Measurements from ENCODE around the gene CES4A. TPM values are rescaled to one million over a fixed set of nuclear protein-coding genes. Genes with fewer than 3 reads are reported as not detected.
"Not testable (repeated sequence)": the region's sequence is repeated elsewhere in the genome, so short reads cannot be mapped to it uniquely, and the experiment has no call there.

The CES4A gene
- total RNA-seq, 2 donors from 2014 or later: 10.9 to 16.5 TPM

DNA sequence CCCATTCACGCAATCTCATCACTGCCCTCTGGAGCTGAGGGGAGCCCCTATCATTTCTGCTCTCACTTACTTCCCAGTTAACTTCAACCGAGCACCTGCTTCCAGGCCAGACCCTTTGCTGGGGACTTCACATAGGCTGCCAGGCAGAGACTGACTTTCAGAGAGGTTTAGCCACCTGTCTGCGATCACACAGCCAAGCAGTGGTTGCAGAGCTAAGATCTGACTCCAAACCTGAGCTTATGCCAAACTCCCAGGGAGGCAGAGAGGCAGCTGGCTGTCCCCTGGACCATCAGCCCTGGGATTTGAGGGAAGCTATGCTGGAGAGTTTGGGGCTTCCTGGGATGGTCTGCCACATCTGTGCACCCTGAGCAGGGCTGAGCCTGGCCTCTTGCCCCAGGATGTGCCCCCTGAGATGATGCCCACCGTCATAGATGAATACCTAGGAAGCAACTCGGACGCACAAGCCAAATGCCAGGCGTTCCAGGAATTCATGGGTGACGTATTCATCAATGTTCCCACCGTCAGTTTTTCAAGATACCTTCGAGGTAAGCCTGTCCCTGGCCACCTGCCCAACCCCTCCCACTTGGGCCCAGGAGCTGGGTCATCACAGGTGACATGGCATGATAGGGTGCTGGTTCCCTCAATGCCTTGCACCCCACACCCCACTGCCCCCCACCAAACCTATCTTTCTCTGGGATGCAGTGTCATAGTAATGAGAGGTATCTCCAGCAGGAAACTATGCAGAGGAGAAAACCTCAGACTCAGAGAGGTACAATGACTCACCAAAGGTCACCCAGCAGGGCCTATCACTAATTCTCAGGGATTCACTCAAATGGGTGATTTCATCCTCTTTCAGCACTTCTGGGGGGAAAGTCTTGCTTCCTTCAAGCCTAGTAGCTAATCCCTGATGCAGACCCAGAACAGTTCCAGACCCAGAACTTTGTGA lies 17.3 kb upstream of the CES4A start:
- H3K4me3 ChIP-seq: no peak overlapping the region
- no peaks in the 10 kb centered on the region for H3K9me3 ChIP-seq
- WGBS, 2 donors: 56 to 61% methylated on average over 7 to 10 of the region's 10 CpGs
- H3K27me3 ChIP-seq: no peaks in the 10 kb centered on the region
- H3K27ac ChIP-seq: no peak overlapping the region
- DNase-seq: peak in 1 of 4 donors; percentile 41
- TF ChIP-seq, protein P1, sequence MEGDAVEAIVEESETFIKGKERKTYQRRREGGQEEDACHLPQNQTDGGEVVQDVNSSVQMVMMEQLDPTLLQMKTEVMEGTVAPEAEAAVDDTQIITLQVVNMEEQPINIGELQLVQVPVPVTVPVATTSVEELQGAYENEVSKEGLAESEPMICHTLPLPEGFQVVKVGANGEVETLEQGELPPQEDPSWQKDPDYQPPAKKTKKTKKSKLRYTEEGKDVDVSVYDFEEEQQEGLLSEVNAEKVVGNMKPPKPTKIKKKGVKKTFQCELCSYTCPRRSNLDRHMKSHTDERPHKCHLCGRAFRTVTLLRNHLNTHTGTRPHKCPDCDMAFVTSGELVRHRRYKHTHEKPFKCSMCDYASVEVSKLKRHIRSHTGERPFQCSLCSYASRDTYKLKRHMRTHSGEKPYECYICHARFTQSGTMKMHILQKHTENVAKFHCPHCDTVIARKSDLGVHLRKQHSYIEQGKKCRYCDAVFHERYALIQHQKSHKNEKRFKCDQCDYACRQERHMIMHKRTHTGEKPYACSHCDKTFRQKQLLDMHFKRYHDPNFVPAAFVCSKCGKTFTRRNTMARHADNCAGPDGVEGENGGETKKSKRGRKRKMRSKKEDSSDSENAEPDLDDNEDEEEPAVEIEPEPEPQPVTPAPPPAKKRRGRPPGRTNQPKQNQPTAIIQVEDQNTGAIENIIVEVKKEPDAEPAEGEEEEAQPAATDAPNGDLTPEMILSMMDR (IDR thresholded peaks at IDR 0.05): no peak
- no peak for TF ChIP-seq POLR2A (IDR thresholded peaks at IDR 0.05)
- intact Hi-C loops (cut with DNase I): loop anchor here (10.0 kb wide), 1 partner anchor 214 kb away; the partner anchor contains the start of gene MATCAP1
- no peaks in the 10 kb centered on the region for H3K36me3 ChIP-seq (replicated peaks in 1 of 2; ENCODE audit: insufficient read depth in 1 of 2, low read depth in 2 of 2)
- peak; percentile 30 for ATAC-seq
- no peaks in the 10 kb centered on the region for H3K4me1 ChIP-seq

DNA sequence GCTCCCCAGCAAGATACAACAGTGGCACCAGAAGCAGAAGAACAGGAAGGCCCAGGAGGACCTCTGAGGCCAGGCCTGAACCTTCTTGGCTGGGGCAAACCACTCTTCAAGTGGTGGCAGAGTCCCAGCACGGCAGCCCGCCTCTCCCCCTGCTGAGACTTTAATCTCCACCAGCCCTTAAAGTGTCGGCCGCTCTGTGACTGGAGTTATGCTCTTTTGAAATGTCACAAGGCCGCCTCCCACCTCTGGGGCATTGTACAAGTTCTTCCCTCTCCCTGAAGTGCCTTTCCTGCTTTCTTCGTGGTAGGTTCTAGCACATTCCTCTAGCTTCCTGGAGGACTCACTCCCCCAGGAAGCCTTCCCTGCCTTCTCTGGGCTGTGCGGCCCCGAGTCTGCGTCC lies 15.4 kb upstream of the CES4A start:
- no peaks in the 10 kb centered on the region for H3K36me3 ChIP-seq (replicated peaks in 1 of 2; ENCODE audit: insufficient read depth in 1 of 2, low read depth in 2 of 2)
- H3K9me3 ChIP-seq: no peaks in the 10 kb centered on the region
- intact Hi-C loops (cut with DNase I): loop anchor here (10.0 kb wide), 1 partner anchor 212 kb away; the partner anchor contains the start of gene MATCAP1
- TF ChIP-seq, protein P1 (IDR thresholded peaks at IDR 0.05): no peak
- no peak for TF ChIP-seq POLR2A (IDR thresholded peaks at IDR 0.05)
- 87 to 88% methylated on average over 9 of the region's 9 CpGs for WGBS, 2 donors
- no peak overlapping the region for H3K27ac ChIP-seq
- DNase-seq (no peak), ATAC-seq (no peak)
- no peaks in the 10 kb centered on the region for H3K27me3 ChIP-seq
- no peak overlapping the region for H3K4me3 ChIP-seq
- no peaks in the 10 kb centered on the region for H3K4me1 ChIP-seq

DNA sequence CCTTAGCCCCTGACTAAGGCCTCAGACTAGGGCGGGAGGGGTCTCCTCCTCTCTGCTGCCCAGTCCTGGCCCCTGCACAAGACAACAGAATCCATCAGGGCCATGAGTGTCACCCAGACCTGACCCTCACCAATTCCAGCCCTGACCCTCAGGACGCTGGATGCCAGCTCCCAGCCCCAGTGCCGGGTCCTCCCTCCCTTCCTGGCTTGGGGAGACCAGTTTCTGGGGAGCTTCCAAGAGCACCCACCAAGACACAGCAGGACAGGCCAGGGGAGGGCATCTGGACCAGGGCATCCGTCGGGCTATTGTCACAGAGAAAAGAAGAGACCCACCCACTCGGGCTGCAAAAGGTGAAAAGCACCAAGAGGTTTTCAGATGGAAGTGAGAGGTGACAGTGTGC lies 14.7 kb upstream of the CES4A start:
- DNase-seq: no peak
- WGBS, 2 donors: 71 to 100% methylated on average over 1 to 6 of the region's 6 CpGs
- Histone ChIP-seq H3K4me3 (no peak overlapping the region), H3K27me3 (no peaks in the 10 kb centered on the region), H3K4me1 (no peaks in the 10 kb centered on the region), H3K9me3 (no peaks in the 10 kb centered on the region), H3K36me3 (replicated peaks in 1 of 2; ENCODE audit: insufficient read depth in 1 of 2, low read depth in 2 of 2) (no peaks in the 10 kb centered on the region), H3K27ac (no peak overlapping the region)
- no peak for ATAC-seq
- intact Hi-C loops (cut with DNase I): loop anchor here (10.0 kb wide), 1 partner anchor 211 kb away; the partner anchor contains the start of gene MATCAP1
- TF ChIP-seq, protein P1 (IDR thresholded peaks at IDR 0.05): no peak
- TF ChIP-seq POLR2A (IDR thresholded peaks at IDR 0.05): no peak

DNA sequence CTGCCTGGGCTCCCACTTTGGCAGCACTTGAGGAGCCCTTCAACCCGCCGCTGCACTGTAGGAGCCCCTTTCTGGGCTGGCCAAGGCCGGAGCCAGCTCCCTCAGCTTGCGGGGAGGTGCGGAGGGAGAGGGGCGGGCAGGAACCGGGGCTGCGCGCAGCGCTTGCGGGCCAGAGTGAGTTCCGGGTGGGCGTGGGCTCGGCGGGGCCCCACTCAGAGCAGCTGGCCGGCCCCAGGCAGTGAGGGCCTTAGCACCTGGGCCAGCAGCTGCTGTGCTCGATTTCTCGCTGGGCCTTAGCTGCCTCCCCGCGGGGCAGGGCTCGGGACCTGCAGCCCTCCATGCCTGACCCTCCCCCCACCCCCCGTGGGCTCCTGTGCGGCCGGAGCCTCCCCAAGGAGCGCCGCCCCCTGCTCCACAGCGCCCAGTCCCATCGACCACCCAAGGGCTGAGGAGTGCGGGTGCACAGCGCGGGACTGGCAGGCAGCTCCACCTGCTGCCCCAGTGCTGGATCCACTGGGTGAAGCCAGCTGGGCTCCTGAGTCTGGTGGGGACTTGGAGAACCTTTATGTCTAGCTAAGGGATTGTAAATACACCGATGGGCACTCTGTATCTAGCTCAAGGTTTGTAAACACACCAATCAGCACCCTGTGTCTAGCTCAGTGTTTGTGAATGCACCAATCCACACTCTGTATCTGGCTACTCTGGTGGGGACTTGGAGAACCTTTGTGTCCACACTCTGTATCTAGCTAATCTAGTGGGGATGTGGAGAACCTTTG lies 14.0 kb upstream of the CES4A start:
- 58 to 75% methylated on average over 2 to 26 of the region's 32 CpGs for WGBS, 2 donors
- H3K4me3 ChIP-seq; H3K36me3 ChIP-seq (replicated peaks in 1 of 2; ENCODE audit: insufficient read depth in 1 of 2, low read depth in 2 of 2); ATAC-seq; H3K9me3 ChIP-seq; H3K4me1 ChIP-seq; H3K27me3 ChIP-seq; DNase-seq; H3K27ac ChIP-seq: not testable (repeated sequence)
- intact Hi-C loops (cut with DNase I): loop anchor here (10.0 kb wide), 1 partner anchor 210 kb away; the partner anchor contains the start of gene MATCAP1

DNA sequence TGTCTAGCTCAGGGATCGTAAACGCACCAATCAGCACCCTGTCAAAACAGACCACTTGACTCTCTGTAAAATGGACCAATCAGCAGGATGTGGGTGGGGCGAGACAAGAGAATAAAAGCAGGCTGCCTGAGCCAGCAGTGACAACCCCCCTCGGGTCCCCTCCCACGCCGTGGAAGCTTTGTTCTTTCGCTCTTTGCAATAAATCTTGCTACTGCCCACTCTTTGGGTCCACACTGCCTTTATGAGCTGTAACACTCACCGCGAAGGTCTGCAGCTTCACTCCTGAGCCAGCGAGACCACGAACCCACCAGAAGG lies 13.5 kb upstream of the CES4A start:
- WGBS, 2 donors: 50 to 52% methylated on average over 6 to 11 of the region's 11 CpGs
- not testable (repeated sequence) for H3K4me3 ChIP-seq; DNase-seq; H3K4me1 ChIP-seq; ATAC-seq; H3K9me3 ChIP-seq; H3K27me3 ChIP-seq; H3K36me3 ChIP-seq (replicated peaks in 1 of 2; ENCODE audit: insufficient read depth in 1 of 2, low read depth in 2 of 2); H3K27ac ChIP-seq
- intact Hi-C loops (cut with DNase I): loop anchor here (5.0 to 10.0 kb wide), 2 partner anchors 177 to 210 kb away; partner anchors contain the start of genes B3GNT9 and MATCAP1
